DMS114 treated with DMSO at 0.1 percent for 48 hours (cell line): Measurements from ENCODE around the gene SEMA6A.

Experiments
- DNase-seq: peaks from one replicate; lab custom pipeline; 2025; ENCODE audit not compliant: unreplicated experiment; lab: John Stamatoyannopoulos, UW

The SEMA6A gene

GRCh38 chr5:116574367-116575325 lies at the start of gene SEMA6A:
Gene SEMA6A, minus strand, starts transcription at chr5:116574823. Its CDS starts 69,879 bp downstream, at chr5:116504944.
- DNase-seq = peak; percentile 54

DNA sequence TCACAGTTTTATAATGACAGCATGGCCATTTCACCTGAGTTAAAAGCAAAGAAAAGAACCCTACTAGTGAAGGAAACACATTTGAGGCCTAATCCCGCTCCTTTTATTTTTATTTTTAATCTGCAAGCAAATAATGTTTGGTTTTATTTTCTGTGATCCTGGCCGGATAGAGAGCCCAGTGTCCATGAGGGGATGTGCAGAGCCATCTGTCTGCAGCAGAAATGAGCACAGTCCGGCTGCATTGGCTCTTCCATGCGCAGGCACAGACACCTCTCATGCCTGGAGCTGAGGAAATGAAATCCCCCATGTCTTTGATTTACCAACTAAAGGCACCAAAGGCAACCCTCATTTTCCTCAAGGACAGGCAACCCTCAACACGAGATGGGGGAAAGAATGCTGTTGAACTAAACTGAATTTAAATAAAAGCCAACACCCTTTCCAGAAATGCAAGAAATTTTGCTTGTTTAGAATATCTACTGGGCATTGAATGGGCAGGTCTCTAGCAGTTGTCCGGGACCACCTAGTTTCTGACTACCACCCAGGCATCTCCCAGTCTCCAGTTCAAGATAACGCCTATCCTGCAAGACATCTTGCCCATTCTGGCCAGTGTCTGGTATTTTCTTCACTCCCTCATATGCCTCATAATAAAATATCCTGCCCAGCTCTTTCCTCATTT lies 47.9 kb upstream of the SEMA6A start:
- DNase-seq = no peak

DNA sequence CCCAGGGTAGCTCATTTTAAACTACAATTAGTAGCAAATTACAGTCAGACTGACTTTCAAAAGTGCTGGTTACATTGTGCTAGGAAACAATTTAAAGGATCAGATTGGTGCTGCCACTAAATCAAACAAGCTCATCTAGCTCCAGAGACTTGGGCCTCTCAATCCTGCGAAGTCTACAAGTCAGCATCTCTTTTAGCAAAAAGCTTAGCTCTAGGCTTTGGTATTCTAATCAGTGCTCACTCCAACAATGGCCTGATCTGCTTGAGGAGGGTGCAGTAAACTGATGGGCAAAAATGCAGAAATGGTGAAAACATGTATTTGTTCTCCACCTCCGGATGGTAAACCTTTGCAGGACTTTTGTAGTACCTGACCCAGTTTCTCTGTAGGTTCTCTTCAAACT lies 47.0 kb upstream of the SEMA6A start:
- DNase-seq = no peak

DNA sequence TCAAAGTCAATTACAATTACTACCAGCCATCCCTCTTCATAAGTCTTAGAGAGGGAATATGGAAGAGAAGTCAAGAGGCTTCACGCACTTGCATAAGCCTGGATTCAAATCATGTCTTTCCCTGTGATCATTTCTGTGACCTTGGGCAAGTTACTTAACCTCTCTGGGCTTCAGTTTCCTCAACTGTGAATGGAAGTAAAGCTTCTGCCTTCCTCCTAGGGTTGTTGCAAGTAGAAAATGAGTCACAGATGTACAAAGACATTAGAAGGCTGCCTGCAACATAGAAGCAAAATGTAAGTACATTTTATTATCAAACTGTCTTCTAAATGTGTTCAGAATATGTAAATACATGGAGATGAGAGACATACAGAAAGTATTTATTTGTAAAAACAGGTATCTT lies 42.3 kb upstream of the SEMA6A start:
- no peak for DNase-seq

- no peak for DNase-seq
Observed at GRCh38 chr5:116614603-116614920, 39.9 kb upstream of the SEMA6A start.

GRCh38 chr5:116613445-116613844 lies 38.8 kb upstream of the SEMA6A start:
- no peak for DNase-seq

- DNase-seq = no peak
Observed at GRCh38 chr5:116612431-116612830, 37.8 kb upstream of the SEMA6A start.

DNA sequence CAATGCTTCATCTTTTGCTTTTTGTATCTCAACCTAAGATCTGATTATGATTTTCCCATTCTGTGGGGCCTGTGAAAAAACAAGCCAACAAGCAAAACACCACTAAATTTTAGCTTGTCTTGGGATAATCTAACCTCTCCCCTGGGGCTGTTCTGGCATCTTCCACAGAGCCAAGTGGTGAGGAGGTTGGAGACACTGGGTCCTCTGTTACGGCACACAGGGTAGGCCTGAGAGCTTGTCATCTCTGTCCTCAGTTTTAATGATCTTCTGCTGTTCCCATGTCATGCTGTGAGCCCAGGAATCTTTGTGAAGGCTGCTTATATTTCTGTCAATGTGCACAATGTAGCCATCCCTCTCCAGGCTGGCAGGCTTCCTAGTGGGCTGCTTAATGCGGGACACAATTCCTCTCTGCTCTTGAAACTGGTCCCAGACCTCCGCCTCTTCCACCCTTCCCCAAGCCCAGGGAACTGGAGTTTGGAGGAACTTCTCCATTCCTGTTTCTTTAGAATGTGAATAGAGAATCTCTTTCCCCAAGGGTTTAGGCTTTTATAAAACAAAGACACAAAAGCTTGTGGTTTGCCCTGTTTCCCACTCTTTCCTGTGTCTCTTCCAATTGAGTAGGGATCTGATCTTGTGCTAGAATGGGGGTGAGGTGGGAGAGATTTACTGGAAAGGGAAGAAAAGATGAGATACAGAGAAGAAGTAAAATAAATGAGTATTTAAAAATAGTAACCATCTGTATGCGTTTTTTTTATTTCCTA lies 30.9 kb upstream of the SEMA6A start:
- DNase-seq = no peak

GRCh38 chr5:116604805-116605204 lies 30.2 kb upstream of the SEMA6A start:
- DNase-seq = no peak

DNA sequence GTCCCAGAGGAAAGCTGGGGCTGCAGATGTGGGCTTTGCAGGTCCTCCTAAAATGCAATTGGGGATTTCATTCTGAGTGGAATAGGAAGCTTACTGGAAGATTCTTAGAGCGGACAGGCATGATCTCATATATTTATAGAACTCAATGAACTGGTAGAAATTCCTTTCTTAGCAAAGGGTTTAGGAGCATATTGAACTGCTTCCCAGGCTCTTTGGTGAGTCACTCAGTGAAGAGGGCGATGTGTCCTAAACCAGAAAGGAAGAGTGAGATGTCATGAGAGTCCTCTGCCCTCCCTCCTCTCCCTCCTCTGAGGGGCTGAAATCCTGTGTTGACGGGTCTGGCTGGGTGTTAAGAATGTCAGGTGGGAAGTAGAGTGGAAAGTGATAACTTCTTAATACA lies 26.3 kb upstream of the SEMA6A start:
- no peak for DNase-seq

DNA sequence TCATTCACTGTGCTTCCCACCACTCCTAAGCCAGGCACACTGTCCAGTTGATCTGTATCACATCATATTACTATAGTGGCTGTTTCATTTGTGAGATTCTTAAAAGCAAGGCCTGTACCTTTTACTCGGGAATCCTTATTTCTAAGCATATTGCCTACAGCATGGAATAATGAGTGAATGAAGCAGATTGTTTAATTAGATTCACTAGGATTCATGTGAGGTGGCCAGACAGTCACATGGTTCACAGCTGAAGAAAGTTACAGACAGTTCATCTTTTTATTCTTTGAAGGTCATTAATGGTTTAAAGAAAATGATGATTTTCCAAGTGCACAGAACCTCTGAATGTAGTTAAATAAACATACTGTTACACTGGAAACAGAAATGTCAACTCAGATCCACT lies 24.3 kb upstream of the SEMA6A start:
- no peak for DNase-seq

- no peak for DNase-seq
Observed at GRCh38 chr5:116595498-116595897, 20.9 kb upstream of the SEMA6A start.

DNA sequence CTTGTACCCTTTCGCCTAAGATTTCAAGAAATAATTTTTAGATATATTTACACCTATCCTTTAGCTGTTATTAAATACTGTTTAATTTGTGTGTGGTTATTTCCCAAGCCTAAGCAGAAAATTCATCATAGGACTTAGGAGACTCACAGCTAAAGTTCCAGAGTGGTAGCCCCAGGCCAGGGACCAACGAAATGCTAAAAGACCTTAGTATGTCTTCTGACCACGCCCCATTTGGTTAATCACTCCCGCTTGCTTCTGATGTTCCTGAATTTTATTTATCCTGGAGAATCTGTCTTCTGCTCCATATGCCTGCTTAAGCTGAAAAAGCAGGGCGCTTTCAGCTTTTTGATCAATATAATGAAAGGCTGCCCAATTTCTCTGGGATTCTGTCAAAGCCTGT lies 18.7 kb upstream of the SEMA6A start:
- DNase-seq = no peak

GRCh38 chr5:116585227-116585626 lies 10.6 kb upstream of the SEMA6A start:
- no peak for DNase-seq

- DNase-seq = no peak
Observed at GRCh38 chr5:116583862-116584222, 9.2 kb upstream of the SEMA6A start.

DNA sequence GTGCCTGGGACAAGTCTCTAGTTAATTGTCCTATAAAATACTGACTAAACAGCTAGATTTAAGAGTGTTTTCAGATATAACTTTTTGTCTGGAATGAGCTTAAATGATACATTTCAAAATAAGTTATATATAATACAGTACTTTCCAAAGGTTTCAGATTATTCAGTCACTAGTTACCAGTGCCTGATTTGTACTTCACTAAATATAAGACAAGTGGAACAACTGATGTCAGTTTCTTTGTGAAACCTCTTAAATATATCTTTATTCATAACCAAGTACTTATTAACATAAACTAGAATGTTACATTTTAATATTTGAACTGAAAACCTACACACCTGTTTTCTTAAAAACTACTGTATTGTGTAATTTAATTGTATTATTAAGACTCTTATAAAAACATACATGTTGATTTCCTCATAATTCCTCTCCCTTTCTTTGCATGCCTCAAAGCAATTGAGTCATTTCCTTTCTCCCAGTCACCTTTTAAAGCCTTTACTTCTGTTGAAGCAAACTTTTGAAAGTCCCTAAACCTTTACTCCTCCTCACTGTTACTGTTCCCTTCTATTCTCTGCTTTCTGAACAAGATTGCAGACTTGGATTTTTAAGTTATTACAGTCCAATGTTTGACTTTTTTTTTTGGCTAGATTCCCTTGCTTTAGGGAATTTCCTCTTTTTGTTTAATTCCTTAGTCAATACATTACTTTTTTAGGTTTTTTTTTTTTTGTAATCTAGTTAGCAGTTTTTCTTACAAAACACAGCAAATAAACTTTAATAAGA lies 8.7 kb upstream of the SEMA6A start:
- DNase-seq = no peak

GRCh38 chr5:116581910-116582309 lies 7.3 kb upstream of the SEMA6A start:
- DNase-seq = no peak

- no peak for DNase-seq
Observed at GRCh38 chr5:116579144-116579543, 4.5 kb upstream of the SEMA6A start.

GRCh38 chr5:116578676-116579075 lies 4.1 kb upstream of the SEMA6A start:
- DNase-seq = no peak

DNA sequence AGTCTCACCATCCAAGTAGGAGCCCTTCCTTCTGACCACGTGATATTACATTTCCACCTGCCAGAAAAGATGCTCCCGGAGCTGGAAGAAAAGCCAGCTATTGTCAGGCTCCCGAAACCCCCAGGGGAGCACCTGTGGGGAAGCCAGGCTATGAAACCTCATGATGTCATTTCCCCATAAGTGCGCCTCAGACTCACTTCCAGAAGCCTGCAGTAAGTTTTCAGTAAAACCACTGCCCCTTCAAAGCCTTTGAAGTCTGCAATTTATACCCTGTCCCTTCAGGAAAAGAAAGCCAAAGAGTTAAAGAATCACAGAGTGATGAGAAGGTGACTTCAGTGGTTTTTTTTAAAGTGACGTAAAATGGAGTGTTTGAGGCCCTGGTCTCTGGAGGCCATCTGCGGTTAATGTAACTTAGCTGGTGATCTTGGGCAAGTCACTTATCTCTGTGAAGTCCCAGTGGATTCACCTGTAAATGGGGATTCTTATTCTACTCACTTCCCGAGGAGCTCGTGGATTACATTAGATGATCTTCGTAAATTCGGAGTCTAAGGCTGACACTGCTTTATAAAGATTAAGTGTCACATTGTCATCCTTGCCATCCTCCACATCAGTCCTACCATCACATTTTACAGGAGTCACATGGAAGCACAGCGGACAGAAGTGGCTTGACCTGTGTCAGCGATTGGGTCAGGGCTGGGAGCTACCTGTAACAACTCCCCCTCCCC lies 2.6 kb upstream of the SEMA6A start:
- DNase-seq = no peak
